BJ (cell line): ENCODE data around the gene OPCML. TPM values are rescaled to one million over a fixed set of nuclear protein-coding genes. Genes with fewer than 3 reads are reported as not detected.
A peak's percentile ranks its signal among the peaks of the same experiment; 100 is the strongest.

Source experiments
- CTCF ChIA-PET: fragments of 350-600 bp; formaldehyde crosslinking; extraction: SDS; loops from one replicate; lab custom pipeline; 2021; ENCODE audit warnings: antibody characterized with exemption, inconsistent platforms; lab: Yijun Ruan, JAX
- POLR2A ChIA-PET: fragments of 300-600 bp; sonication (Branson Sonifier 250); formaldehyde crosslinking; extraction: SDS; loops from one replicate; lab custom pipeline; 2021; ENCODE audit warnings: antibody characterized with exemption; lab: Charles Lee
- DNase-seq: peaks from one replicate; pipeline ENCODE4 v3.0.0-alpha.2; 2011; ENCODE audit warnings: low read depth
- H3K27me3 ChIP-seq: 2 replicates; pipeline ENCODE4 v1.6.0; 2011; ENCODE audit warnings: low read length; ENCODE audit not compliant: control insufficient read depth, insufficient read depth
- H3K36me3 ChIP-seq: 2 replicates; pipeline ENCODE4 v1.5.1; 2011; ENCODE audit warnings: low read length; ENCODE audit not compliant: control insufficient read depth, insufficient read depth
- H3K4me3 ChIP-seq: 2 replicates; pipeline ENCODE4 v1.5.1; 2011; ENCODE audit warnings: low read depth, mild to moderate bottlenecking, control low read depth, low read length
- polyA plus RNA-seq: library from polyadenylated mRNA; depleted of rRNA; stranded (reverse); fragments of >200 nt; gene quantifications from 2 replicates; pipeline ENCODE4 v1.2.3, GENCODE V29; 2011
- TF ChIP-seq, protein P1 (sequence below): IDR thresholded peaks from 2 replicates; pipeline ENCODE4 v1.5.1; 2011; ENCODE audit warnings: low read depth, mild to moderate bottlenecking, control low read depth, inconsistent platforms, low read length, moderate library complexity; ENCODE audit not compliant: insufficient read depth

OPCML gene
- polyA plus RNA-seq, 1 experiment = 2.0 TPM

GRCh38 chr11:132959693-132960092, 572.6 kb downstream of the OPCML start:
- POLR2A ChIA-PET = no interaction called here
- Histone ChIP-seq H3K36me3 (no peaks in the 10 kb centered on the region), H3K27me3 (no peaks in the 10 kb centered on the region), H3K4me3 (no peak overlapping the region)
- CTCF ChIA-PET = interaction anchor here (2.9 kb wide), 1 partner anchor 13 kb away, joined by 6 read pairs; no protein-coding TSS in a partner anchor
- TF ChIP-seq, protein P1, sequence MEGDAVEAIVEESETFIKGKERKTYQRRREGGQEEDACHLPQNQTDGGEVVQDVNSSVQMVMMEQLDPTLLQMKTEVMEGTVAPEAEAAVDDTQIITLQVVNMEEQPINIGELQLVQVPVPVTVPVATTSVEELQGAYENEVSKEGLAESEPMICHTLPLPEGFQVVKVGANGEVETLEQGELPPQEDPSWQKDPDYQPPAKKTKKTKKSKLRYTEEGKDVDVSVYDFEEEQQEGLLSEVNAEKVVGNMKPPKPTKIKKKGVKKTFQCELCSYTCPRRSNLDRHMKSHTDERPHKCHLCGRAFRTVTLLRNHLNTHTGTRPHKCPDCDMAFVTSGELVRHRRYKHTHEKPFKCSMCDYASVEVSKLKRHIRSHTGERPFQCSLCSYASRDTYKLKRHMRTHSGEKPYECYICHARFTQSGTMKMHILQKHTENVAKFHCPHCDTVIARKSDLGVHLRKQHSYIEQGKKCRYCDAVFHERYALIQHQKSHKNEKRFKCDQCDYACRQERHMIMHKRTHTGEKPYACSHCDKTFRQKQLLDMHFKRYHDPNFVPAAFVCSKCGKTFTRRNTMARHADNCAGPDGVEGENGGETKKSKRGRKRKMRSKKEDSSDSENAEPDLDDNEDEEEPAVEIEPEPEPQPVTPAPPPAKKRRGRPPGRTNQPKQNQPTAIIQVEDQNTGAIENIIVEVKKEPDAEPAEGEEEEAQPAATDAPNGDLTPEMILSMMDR = no peak
- no peak for DNase-seq

GRCh38 chr11:132957881-132958280, 574.4 kb downstream of the OPCML start:
- H3K36me3 ChIP-seq = no peaks in the 10 kb centered on the region
- ChIA-PET CTCF (interaction anchor here (1.8 to 1.9 kb wide), 2 partner anchors 14 to 17 kb away, joined by 4 to 6 read pairs; no protein-coding TSS in a partner anchor), POLR2A (no interaction called here)
- TF ChIP-seq, protein P1 = no peak
- no peaks in the 10 kb centered on the region for H3K27me3 ChIP-seq
- DNase-seq = no peak
- no peak overlapping the region for H3K4me3 ChIP-seq

GRCh38 chr11:132948252-132948651, 584.0 kb downstream of the OPCML start:
- Histone ChIP-seq H3K27me3 (peaks cover 6% of the 10 kb centered on the region; the same call in 1 of the 2 replicates), H3K36me3 (no peaks in the 10 kb centered on the region), H3K4me3 (no peak overlapping the region)
- POLR2A ChIA-PET = no interaction called here
- DNase-seq = no peak
- TF ChIP-seq, protein P1 = no peak
- CTCF ChIA-PET = interaction anchor here (0.6 kb wide), 1 partner anchor 257 kb away, joined by 3 read pairs; no protein-coding TSS in a partner anchor

GRCh38 chr11:132944569-132944944, 587.7 kb downstream of the OPCML start:
- H3K4me3 ChIP-seq = no peak overlapping the region
- POLR2A ChIA-PET = no interaction called here
- CTCF ChIA-PET = interaction anchor here (1.1 to 1.7 kb wide), 2 partner anchors 14 to 401 kb away, joined by 3 to 4 read pairs; no protein-coding TSS in a partner anchor
- DNase-seq = no peak
- H3K36me3 ChIP-seq = no peaks in the 10 kb centered on the region
- H3K27me3 ChIP-seq = peaks cover 5% of the 10 kb centered on the region; the same call in 1 of the 2 replicates
- TF ChIP-seq, protein P1 = no peak

GRCh38 chr11:132943706-132944568, 588.4 kb downstream of the OPCML start:
- ChIA-PET CTCF (interaction anchor here (0.8 to 1.7 kb wide), 9 partner anchors 14 to 1196 kb away, joined by 3 to 5 read pairs (median 3); no protein-coding TSS in a partner anchor), POLR2A (no interaction called here)
- Histone ChIP-seq H3K4me3 (peak overlapping the region; percentile 39), H3K27me3 (peaks cover 5% of the 10 kb centered on the region; the same call in 1 of the 2 replicates), H3K36me3 (no peaks in the 10 kb centered on the region)
- TF ChIP-seq, protein P1 = 0 out of 2 replicates have a peak, but pooled peaks have one; percentile 25
- no peak for DNase-seq
